DMS79 (cell line): Measurements from ENCODE around the gene AK1.

Experiments used
- DNase-seq: peaks from one replicate; lab custom pipeline; 2025; lab: John Stamatoyannopoulos, UW

AK1 gene

GRCh38 chr9:127818574-127818973 lies 58.9 kb downstream of the AK1 start:
- DNase-seq: no peak

- no peak for DNase-seq
These were observed 59.5 kb downstream of the AK1 start for GRCh38 chr9:127817881-127818434.

GRCh38 chr9:127816728-127817127 lies 60.7 kb downstream of the AK1 start:
- DNase-seq: no peak
